ENCODE data around the gene PHPT1. TPM values are rescaled to one million over a fixed set of nuclear protein-coding genes. Genes with fewer than 3 reads are reported as not detected.

PHPT1 gene
- total and polyA plus RNA-seq, 2 donors from 2014 or later, result 108 to 283 TPM

DNA sequence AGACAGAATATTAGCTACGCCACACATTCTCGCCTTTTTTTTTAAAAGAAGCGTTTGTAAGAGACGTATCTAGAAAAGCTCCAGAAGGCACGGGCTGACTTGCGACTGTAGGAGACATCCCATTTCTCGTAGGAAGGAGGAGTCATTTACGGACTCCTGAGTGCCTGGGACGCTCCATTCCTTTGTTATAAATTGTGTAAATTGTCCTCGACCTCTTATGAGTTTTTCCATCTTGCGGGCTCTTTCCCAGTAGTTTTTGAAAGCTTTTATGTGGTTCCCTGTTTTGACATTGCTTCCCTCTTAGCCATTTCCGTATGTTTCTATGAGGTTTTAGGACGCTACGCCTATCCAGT, 40.4 kb upstream of the PHPT1 start:
- no peak for FAIRE-seq
- intact Hi-C loops (cut with DNase I), result no loop called here

DNA sequence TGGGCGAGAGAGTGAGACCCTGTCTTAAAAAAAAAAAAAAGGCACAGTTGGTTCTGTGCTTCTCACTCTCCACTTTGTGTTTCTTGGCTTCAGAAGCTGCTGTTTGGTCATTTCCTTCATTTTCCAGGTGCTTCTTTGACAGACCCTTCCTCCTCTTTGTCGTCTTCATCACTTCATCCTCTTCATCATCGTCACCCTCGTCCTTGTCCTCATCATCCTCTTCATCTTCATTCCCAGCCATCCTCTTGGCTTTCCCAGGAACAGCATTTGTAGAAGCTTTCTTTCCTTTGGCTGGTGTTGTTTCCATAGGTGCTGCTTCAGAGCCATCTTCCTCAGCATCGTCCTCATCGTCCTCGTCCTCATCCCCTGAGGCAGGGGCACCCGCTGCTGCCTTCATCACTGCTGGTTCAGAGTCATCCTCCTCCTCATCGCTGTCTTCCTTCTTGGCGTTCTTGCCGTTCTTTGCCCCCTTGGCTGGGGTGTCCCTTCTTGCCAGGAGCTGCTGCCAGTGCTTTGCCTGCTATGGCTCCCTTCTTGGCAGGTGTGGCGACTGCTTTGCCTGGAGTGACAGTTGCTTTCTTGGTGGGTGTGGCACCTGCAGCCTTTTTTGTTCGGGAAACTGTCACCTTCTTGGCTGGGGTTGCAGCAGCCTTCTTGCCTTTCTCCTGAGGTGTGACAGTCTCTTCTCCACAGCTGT, 34.3 kb upstream of the PHPT1 start:
- H3K4me1 ChIP-seq (ENCODE audit: control insufficient read depth in 2 of 3, insufficient read depth in 2 of 3, low read depth in 1 of 3, low read length in 3 of 3), result no peaks in the 10 kb centered on the region
- intact Hi-C loops (cut with DNase I), result no loop called here
- no peak for FAIRE-seq
- H3K9me3 ChIP-seq (ENCODE audit: control insufficient read depth in 2 of 3, insufficient read depth in 1 of 3, low read length in 3 of 3), result no peaks in the 10 kb centered on the region
- peak in 1 of 5 donors; percentile 28 for DNase-seq
- peaks cover 0 to 8% (median 8%) of the 10 kb centered on the region in 3 donors for H3K36me3 ChIP-seq (ENCODE audit: control insufficient read depth in 2 of 3, insufficient read depth in 3 of 3, low read length in 3 of 3)
- H3K9ac ChIP-seq (ENCODE audit: low read length in 3 of 3), result no peak overlapping the region
- H3K27ac ChIP-seq (ENCODE audit: low read depth in 2 of 2, low read length in 2 of 2), result no peak overlapping the region
- TF ChIP-seq, protein P1, sequence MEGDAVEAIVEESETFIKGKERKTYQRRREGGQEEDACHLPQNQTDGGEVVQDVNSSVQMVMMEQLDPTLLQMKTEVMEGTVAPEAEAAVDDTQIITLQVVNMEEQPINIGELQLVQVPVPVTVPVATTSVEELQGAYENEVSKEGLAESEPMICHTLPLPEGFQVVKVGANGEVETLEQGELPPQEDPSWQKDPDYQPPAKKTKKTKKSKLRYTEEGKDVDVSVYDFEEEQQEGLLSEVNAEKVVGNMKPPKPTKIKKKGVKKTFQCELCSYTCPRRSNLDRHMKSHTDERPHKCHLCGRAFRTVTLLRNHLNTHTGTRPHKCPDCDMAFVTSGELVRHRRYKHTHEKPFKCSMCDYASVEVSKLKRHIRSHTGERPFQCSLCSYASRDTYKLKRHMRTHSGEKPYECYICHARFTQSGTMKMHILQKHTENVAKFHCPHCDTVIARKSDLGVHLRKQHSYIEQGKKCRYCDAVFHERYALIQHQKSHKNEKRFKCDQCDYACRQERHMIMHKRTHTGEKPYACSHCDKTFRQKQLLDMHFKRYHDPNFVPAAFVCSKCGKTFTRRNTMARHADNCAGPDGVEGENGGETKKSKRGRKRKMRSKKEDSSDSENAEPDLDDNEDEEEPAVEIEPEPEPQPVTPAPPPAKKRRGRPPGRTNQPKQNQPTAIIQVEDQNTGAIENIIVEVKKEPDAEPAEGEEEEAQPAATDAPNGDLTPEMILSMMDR (IDR thresholded peaks at IDR 0.05; ENCODE audit: borderline replicate concordance, extremely low read depth, insufficient read depth), result no peak
- H3K4me3 ChIP-seq (ENCODE audit: low read length in 3 of 3), result no peak overlapping the region
- no peaks in the 10 kb centered on the region for H3K27me3 ChIP-seq (ENCODE audit: control insufficient read depth, insufficient read depth, low read length)

More for the DNA sequence above, 40.4 kb upstream of the PHPT1 start:
- Histone ChIP-seq H3K27ac (ENCODE audit: low read depth in 2 of 2, low read length in 2 of 2) (no peak overlapping the region), H3K27me3 (ENCODE audit: control insufficient read depth, insufficient read depth, low read length) (no peaks in the 10 kb centered on the region), H3K9ac (ENCODE audit: low read length in 3 of 3) (peak overlapping the region in 2 of 3 donors; percentile 28 to 42), H3K4me3 (ENCODE audit: low read length in 3 of 3) (peak overlapping the region; percentile 16 to 69 (median 62)), H3K4me1 (ENCODE audit: control insufficient read depth in 2 of 3, insufficient read depth in 2 of 3, low read depth in 1 of 3, low read length in 3 of 3) (peaks cover 0 to 14% (median 6%) of the 10 kb centered on the region in 3 donors), H3K9me3 (ENCODE audit: control insufficient read depth in 2 of 3, insufficient read depth in 1 of 3, low read length in 3 of 3) (no peaks in the 10 kb centered on the region), H3K36me3 (ENCODE audit: control insufficient read depth in 2 of 3, insufficient read depth in 3 of 3, low read length in 3 of 3) (peaks cover 0 to 12% (median 2%) of the 10 kb centered on the region in 3 donors)
- peak in 1 of 5 donors; percentile 34 for DNase-seq
- TF ChIP-seq, protein P1 (IDR thresholded peaks at IDR 0.05; ENCODE audit: borderline replicate concordance, extremely low read depth, insufficient read depth), result no peak

DNA sequence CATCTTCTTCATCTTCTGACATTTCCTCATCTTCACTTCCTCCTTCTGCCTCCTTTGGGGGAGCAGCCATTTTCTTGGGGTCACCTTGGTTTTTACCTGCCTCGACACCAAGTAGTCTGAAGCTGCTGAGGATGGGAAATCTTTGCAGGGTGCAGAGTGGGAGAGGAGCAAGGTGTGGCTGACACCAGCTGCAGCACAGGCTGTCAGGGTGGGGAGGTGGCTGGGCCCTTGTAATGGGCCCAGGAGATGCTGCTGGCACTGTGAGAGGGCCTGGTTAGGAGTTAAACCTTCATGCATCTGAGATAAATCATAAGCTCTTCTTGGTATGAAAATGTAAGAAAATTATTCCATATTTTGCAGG, 33.8 kb upstream of the PHPT1 start:
- FAIRE-seq (no peak), DNase-seq (peak in 1 of 5 donors; percentile 3)
- no peak overlapping the region for H3K4me3 ChIP-seq (ENCODE audit: low read length in 3 of 3)
- H3K27ac ChIP-seq (ENCODE audit: low read depth in 2 of 2, low read length in 2 of 2), result no peak overlapping the region
- H3K9ac ChIP-seq (ENCODE audit: low read length in 3 of 3), result no peak overlapping the region
- peaks cover 0 to 8% (median 8%) of the 10 kb centered on the region in 3 donors for H3K36me3 ChIP-seq (ENCODE audit: control insufficient read depth in 2 of 3, insufficient read depth in 3 of 3, low read length in 3 of 3)
- H3K4me1 ChIP-seq (ENCODE audit: control insufficient read depth in 2 of 3, insufficient read depth in 2 of 3, low read depth in 1 of 3, low read length in 3 of 3), result no peaks in the 10 kb centered on the region
- TF ChIP-seq, protein P1 (IDR thresholded peaks at IDR 0.05; ENCODE audit: borderline replicate concordance, extremely low read depth, insufficient read depth), result no peak
- intact Hi-C loops (cut with DNase I), result no loop called here
- H3K9me3 ChIP-seq (ENCODE audit: control insufficient read depth in 2 of 3, insufficient read depth in 1 of 3, low read length in 3 of 3), result no peaks in the 10 kb centered on the region
- no peaks in the 10 kb centered on the region for H3K27me3 ChIP-seq (ENCODE audit: control insufficient read depth, insufficient read depth, low read length)
